Fibroblast of pulmonary artery (primary cell): ENCODE measurements around the gene KDM7A.

Experiments used
- DNase-seq: peaks from one replicate; pipeline ENCODE4 v3.0.0-alpha.2; 2010; ENCODE audit warnings: low read depth
- H3K4me3 ChIP-seq: replicated peaks from 2 replicates; pipeline ENCODE4 v1.5.1; 2011; ENCODE audit warnings: low read depth, mild to moderate bottlenecking, control low read depth, low read length, moderate library complexity
- CTCF ChIP-seq: IDR thresholded peaks from 2 replicates; pipeline ENCODE4 v1.5.1; 2011; ENCODE audit warnings: mild to moderate bottlenecking, control low read depth, low read length, inconsistent platforms; ENCODE audit errors: missing control alignments

Gene KDM7A

DNA sequence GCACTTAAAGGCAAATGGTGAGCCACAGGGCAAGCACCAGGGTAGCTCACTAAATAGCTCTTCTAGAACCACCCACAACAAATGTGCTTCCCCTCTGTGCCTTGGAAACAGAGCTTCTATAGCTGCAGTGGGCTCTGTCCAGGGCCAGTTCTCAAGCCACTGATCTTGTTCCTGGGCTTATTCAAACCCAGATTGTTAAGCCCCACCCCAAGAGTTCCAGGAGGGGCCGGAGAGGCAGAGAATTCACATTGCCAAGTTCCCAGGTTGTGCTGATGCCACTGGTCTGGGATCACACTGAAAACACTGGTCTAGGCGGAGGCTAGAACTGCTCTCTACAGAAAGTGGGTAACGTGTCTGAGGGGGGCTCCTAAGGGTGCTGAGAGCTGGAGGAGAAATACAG, 15.4 kb upstream of the KDM7A start:
- H3K4me3 ChIP-seq: no peak overlapping the region
- no peak for DNase-seq
- no peak for TF ChIP-seq CTCF

DNA sequence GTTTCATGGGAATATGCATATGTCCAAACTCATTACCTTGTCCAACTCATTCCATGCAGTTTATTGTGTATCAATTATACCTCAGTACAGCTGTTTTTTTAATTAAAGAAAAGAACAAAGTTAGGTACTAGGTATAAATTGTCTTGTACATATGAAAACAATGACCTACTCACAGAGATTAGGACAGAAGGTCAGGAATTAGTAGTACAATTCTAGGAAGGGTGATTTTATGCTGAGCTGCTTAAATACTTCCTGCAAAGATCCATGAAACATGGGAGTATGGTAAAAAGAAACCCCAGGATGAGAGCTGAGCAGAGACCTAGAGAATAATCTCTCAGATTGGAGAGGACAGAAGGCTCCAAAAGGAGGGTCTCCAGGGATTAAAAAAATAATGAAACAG, 13.8 kb upstream of the KDM7A start:
- H3K4me3 ChIP-seq: no peak overlapping the region
- no peak for TF ChIP-seq CTCF
- no peak for DNase-seq

GRCh38 chr7:140189917-140190316, 13.1 kb upstream of the KDM7A start:
- H3K4me3 ChIP-seq: no peak overlapping the region
- no peak for TF ChIP-seq CTCF
- no peak for DNase-seq

- TF ChIP-seq CTCF: no peak
- no peak overlapping the region for H3K4me3 ChIP-seq
- no peak for DNase-seq
Measured at GRCh38 chr7:140182917-140183316, 6.1 kb upstream of the KDM7A start.

DNA sequence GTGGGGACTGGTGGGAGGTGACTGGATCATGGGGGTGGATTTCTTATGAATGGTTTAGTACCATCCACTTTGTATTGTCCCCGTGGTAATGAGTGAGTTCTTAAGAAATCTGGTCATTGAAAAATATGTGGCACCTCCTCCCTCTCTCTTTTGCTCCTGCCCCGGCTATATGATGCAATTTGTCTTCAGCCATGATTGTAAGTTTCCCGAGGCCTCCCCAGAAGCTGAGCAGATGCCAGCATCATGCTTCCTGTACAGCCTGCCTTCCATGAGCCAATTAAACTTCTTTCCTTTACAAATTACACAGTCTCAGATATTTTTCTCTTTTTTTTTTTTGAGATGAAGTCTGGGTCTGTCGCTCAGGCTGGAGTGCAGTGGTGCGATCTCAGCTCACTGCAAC, 2.6 kb upstream of the KDM7A start:
- DNase-seq: no peak
- no peak overlapping the region for H3K4me3 ChIP-seq
- no peak for TF ChIP-seq CTCF

- no peak for DNase-seq
- H3K4me3 ChIP-seq: peak overlapping the region; percentile 67
- TF ChIP-seq CTCF: no peak
Measured at GRCh38 chr7:140176122-140176701, 571 bp downstream of the KDM7A start.
